GM18502 (cell line): ENCODE measurements around the gene SOX8.

Experiments used
- ATAC-seq: cut with Tn5 transposase; IDR thresholded peaks from one replicate; pipeline ENCODE4 v1.9.1; 2021; ENCODE audit warnings: mild to moderate bottlenecking; ENCODE audit not compliant: unreplicated experiment, poor library complexity

Gene SOX8

GRCh38 chr16:971981-972315 is 9.6 kb upstream of the SOX8 start:
- no peak for ATAC-seq

- no peak for ATAC-seq
Observed at GRCh38 chr16:972316-973002, 9.1 kb upstream of the SOX8 start.

GRCh38 chr16:973366-973765 is 8.2 kb upstream of the SOX8 start:
- ATAC-seq, result no peak

GRCh38 chr16:974001-974601 is 7.5 kb upstream of the SOX8 start:
- ATAC-seq, result no peak

GRCh38 chr16:974611-975261 is 6.8 kb upstream of the SOX8 start:
- ATAC-seq, result no peak

- ATAC-seq, result no peak
Observed at GRCh38 chr16:975291-975690, 6.3 kb upstream of the SOX8 start.

- no peak for ATAC-seq
Observed at GRCh38 chr16:976389-976931, 5.1 kb upstream of the SOX8 start.

GRCh38 chr16:977081-977701 is 4.4 kb upstream of the SOX8 start:
- no peak for ATAC-seq

GRCh38 chr16:977896-978295 is 3.7 kb upstream of the SOX8 start:
- no peak for ATAC-seq

GRCh38 chr16:978403-978802 is 3.2 kb upstream of the SOX8 start:
- ATAC-seq, result no peak

GRCh38 chr16:979147-979546 is 2.4 kb upstream of the SOX8 start:
- ATAC-seq, result no peak

GRCh38 chr16:979859-980594 is 1.5 kb upstream of the SOX8 start:
- ATAC-seq, result no peak

- no peak for ATAC-seq
Observed at GRCh38 chr16:980595-980854, 1.0 kb upstream of the SOX8 start.

GRCh38 chr16:982145-983043 is 824 bp downstream of the SOX8 start:
- ATAC-seq, result no peak

GRCh38 chr16:983044-984030 is 1.8 kb downstream of the SOX8 start:
- no peak for ATAC-seq

- ATAC-seq, result no peak
Observed at GRCh38 chr16:984121-984694, 2.6 kb downstream of the SOX8 start.

GRCh38 chr16:984736-985636 is 3.4 kb downstream of the SOX8 start:
- ATAC-seq, result no peak
